ENCODE results near the gene GPR155.
"Not testable (repeated sequence)": the region's sequence is repeated elsewhere in the genome, so short reads cannot be mapped to it uniquely, and the experiment has no call there.

GPR155 gene

GRCh38 chr2:174489520-174489919, 2.7 kb upstream of the GPR155 start:
- peak; percentile 64 for DNase-seq

- DNase-seq, result no peak
Observed at GRCh38 chr2:174487820-174488162, 962 bp upstream of the GPR155 start.

- DNase-seq, result peak; percentile 98
Observed at GRCh38 chr2:174487108-174487819, 435 bp upstream of the GPR155 start.

DNA sequence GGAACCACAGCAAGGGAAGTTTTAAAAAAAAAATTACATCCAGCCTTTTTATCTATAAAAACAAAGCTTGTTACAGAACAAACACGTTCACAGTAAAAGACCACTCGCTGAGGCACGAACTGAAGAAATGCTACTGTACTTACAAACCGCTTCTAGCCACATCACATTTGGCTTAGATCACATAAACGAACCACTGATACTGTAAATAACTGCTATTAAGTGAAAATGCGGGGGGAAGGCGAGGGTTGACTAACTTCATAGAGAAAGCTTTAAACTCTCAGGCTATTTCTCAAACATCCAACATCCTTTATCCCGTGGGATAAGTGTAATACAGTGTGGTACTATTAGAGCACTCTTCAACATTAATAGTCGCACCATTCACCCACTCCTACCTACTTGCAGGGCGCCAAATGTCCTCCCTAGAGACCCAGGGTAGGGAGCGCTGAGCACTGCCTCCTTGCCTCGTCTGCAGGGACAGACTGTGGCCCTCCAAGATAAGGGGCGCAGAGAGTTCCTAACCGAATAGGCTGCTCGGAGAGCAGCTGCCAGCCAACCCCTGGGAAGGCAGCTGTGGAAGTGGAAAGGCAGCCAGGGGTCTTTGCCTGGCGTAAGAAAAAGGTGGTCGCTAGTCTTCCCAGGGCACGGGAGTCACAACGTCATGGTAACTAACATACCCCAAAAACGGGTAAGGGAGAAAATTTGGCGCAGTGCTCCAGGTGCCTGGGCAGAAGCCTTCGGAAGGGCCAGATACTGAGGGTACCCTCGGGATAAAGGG, 854 bp downstream of the GPR155 start:
- peak; percentile 34 for DNase-seq

DNA sequence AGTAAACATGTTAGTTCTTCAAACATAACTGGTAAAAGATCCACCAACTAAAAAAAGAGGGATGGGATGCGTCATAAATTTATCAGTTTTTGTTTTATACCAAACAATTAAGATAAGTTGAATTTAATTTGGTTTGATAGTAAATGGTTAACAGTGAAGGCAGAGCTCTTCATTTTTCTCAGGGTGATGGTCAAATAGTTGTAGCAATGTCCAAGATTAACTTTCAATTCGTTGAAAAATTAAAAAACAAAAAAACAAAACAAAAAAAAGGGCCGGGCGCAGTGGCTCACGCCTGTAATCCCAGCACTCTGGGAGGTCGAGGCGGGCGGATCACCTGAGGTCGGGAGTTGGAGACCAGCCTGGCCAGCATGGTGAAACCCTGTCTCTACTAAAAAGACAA, 1.8 kb downstream of the GPR155 start:
- DNase-seq, result not testable (repeated sequence)

DNA sequence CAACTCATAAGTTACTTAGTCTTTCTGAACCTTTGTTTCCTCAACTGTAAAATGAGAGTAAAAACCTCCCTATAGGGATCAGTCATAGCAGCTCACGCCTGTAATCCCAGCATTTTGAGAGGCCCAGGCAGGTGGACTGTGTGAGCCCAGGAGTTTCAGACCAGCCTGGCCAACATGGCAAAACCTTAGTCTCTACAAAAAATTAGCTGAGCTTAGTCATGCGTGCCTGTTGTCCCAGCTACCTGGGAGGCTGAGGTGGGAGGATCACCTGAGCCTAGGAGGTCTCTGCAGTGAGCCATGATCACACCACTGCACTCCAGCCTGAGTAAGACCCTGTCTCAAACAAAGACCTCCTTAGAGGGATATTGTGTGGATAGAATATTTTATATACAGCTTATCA, 2.3 kb downstream of the GPR155 start:
- no peak for DNase-seq

GRCh38 chr2:174482854-174483253, 4.0 kb downstream of the GPR155 start:
- no peak for DNase-seq

DNA sequence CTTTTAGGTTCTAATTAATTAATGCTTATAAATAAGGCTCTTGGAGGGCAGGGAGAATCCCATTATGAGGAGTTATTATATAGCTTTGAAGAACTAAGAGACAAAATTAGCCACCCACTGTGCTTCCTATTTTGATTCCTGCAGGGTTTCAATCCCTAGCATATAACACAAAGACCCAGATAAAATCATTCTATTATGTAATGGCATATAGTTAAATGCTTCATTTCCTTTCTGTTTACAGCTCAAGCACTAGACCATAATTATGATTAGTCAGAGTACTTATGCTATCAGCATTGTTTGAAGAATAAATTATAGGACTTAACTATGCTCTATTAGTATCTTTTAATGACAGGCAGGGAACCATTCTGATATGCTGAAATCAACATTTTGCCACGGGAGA, 9.1 kb downstream of the GPR155 start:
- no peak for DNase-seq

GRCh38 chr2:174473796-174474195, 13.0 kb downstream of the GPR155 start:
- DNase-seq, result no peak

GRCh38 chr2:174465327-174465726, 21.5 kb downstream of the GPR155 start:
- DNase-seq, result no peak

GRCh38 chr2:174461221-174461620, 25.6 kb downstream of the GPR155 start:
- no peak for DNase-seq

- DNase-seq, result no peak
Observed at GRCh38 chr2:174454566-174454965, 32.3 kb downstream of the GPR155 start.

- DNase-seq, result peak; percentile 6
Observed at GRCh38 chr2:174450021-174450816, 36.6 kb downstream of the GPR155 start.

- DNase-seq, result no peak
Observed at GRCh38 chr2:174449033-174449432, 37.8 kb downstream of the GPR155 start.

DNA sequence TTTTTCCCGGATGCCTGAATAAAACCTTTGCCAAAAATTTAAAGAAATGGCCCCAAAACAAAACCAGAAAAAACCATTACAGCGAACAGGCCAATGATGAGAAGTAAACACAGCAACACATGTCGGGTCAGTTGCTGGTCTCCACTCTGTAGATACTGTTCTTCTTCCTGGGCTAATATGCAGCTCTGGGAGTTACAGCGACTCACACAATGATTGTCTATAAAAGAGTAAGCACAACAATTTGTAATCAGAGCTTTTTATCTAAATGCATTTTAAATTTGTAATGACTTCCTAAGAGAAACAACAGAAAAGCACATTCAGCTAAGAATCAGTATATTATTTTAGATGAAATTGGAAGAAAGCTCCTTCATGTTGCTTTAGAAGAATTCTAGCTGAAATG, 40.3 kb downstream of the GPR155 start:
- no peak for DNase-seq

DNA sequence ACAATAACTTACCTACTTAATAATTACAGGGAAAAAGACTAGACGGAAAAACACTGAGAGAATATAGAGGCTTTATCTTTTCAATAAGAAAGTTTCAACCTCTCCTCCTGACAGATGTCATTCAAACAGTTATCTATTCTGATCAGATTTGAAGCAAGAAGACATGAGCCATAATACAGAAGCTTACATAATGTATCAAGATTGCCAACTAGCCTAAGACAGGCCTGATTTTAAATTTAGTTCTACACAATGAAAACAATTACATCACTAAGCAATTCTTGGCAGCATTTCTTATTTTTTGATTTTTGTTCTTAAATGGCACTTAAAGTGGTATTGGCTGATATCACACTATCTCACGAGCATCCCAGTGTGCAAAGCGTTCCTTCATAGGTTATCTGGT, 41.6 kb downstream of the GPR155 start:
- DNase-seq, result no peak

GRCh38 chr2:174444761-174445160, 42.1 kb downstream of the GPR155 start:
- DNase-seq, result no peak

DNA sequence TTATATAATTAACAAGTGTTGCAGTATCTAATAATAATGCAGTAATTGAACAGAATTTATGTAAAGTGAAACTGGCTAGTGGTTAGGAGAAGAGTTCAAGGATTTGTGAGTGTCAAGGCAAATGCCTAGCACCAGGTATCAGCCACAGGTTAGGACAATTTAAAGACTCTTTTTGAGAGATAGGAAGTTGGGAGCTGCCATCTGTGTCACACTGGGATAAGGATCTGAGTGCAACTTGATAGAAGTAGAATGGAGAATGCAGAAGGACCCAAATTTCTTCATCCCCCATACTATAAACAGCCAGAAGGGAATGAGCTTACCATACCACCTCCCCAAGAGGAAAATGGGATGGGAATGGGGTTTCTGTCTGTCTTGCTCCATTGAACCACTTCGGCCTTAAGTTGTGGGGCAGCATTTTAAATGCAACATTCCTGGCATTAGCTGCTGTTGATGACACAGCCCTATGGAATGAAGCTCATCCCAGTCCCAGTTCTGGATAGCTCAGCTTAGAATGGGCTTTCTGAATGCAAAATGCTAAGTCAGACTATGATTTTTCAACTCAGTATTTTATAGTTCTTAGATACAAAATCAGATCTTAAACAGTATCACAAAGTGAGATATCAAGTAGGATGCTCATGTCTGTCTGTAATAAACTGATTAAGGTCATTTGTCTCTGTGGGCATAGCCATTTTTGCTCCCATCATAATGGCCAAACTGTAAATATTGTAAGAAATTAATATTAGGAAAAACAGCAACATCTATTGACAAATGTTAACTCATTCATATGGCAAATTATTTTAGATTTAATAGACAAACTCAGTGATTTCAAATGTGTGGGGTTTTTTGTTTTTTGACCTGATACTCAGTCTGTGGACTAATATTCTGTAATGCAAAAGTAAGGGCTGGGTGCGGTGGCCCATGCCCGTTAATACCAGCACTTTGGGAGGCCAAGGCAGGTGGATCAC, 44.0 kb downstream of the GPR155 start:
- DNase-seq, result no peak

GRCh38 chr2:174439950-174440349, 46.9 kb downstream of the GPR155 start:
- DNase-seq, result no peak

DNA sequence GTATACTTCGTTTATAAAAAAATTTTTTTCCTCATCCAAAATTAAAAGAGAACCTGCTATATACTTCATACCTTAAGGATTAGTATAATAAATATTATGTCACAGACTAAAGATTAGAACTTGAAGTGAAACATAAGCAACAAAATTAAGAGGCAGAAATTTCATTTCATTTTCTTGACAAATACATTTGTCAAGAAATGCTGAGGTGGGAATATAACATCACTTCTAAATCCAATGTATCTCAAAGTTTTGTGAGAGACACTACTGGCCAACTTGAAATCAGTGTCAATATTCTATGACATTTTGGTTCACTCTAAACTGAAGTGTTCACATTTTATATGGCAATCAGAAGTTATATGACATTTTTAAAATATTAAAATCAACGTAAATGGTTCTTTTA, 47.5 kb downstream of the GPR155 start:
- DNase-seq, result no peak

GRCh38 chr2:174438146-174438886, 48.5 kb downstream of the GPR155 start:
- DNase-seq, result no peak

DNA sequence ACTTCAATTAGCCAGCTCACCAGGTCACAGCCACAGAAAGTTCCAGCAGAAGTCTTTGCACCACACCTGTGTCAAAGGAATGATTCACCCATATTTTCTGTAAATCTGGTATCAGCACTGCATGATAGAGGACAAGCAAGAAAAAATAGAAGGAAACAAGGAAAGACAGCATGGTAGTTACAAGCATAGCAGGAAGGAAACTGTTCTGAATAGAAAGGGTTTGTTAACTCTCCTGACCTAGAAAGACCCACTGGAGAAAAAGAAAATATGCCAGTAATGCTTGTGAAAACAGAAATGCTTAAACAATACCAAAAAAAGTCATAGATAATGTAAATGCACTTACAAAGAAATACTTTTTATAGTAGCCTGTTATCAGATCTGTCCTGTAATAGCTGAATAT, 50.5 kb downstream of the GPR155 start:
- no peak for DNase-seq

Data from CD4-positive, alpha-beta T cell treated with Interleukin-17A for 1 hour (primary cell).